ENCODE measurements around the gene PCSK6. TPM values are rescaled to one million over a fixed set of nuclear protein-coding genes. Genes with fewer than 3 reads are reported as not detected.

The PCSK6 gene
- total and polyA plus RNA-seq, 2 of the 8 experiments (the other 6 are each of a cell fraction or from before 2014, with no cell fraction given) = 1.9 to 4.0 TPM

GRCh38 chr15:101490408-101490891 lies 943 bp upstream of the PCSK6 start:
- WGBS, 2 experiments (ENCODE audit: extremely low coverage in 1 of 2, insufficient coverage in 1 of 2, insufficient read length in 1 of 2, insufficient replicate concordance in 2 of 2, low coverage in 1 of 2, low lambda C conversion rate in 2 of 2, missing lambda C conversion rate in 1 of 2) = 88% methylated on average over 13 of the region's 15 CpGs; no CpG with 5 or more reads in 1 of the 2 experiments
- FAIRE-seq (no peak), DNase-seq (ENCODE audit: low read depth in 1 of 2, low spot score in 2 of 2) (no peak)
- Histone ChIP-seq H2BK20ac (ENCODE audit: low read length) (no peak overlapping the region), H3K9ac (replicated peaks in 1 of 4; ENCODE audit: extremely low read depth in 1 of 4, low read depth in 3 of 4, low read length in 3 of 4) (no peak overlapping the region), H3K79me1 (ENCODE audit: low read depth, low read length) (no peaks in the 10 kb centered on the region), H2AFZ (ENCODE audit: low read length) (no peak overlapping the region), H2AK5ac (ENCODE audit: low read depth, low read length) (no peak overlapping the region), H3K79me2 (ENCODE audit: control insufficient read depth in 1 of 2, insufficient read depth in 2 of 2, low read length in 2 of 2) (no peaks in the 10 kb centered on the region), H3K18ac (ENCODE audit: extremely low read depth, low read length) (no peak overlapping the region), H3K23ac (ENCODE audit: insufficient read length) (no peak overlapping the region), H4K91ac (replicated peaks; ENCODE audit: insufficient read length, low read length) (no peak overlapping the region), H3K23me2 (ENCODE audit: low read depth, low read length) (peaks cover 6% of the 10 kb centered on the region; the same call in 1 of the 2 replicates), H2BK120ac (replicated peaks; ENCODE audit: low read depth, low read length) (no peak overlapping the region), H4K5ac (ENCODE audit: insufficient read length, low read depth, low read length) (no peak overlapping the region), H3K27ac (ENCODE audit: low read depth, low read length) (no peak overlapping the region), H3K27me3 (replicated peaks in 1 of 4; ENCODE audit: control insufficient read depth in 3 of 4, extremely low read depth in 1 of 4, insufficient read depth in 3 of 4, low read length in 3 of 4) (peaks cover 11 to 48% (median 35%) of the 10 kb centered on the region in 4 experiments), H3K56ac (replicated peaks; ENCODE audit: insufficient read length, low read depth, low read length) (no peak overlapping the region), H3K14ac (ENCODE audit: insufficient read length) (no peak overlapping the region), H3K4me1 (replicated peaks in 1 of 4; ENCODE audit: control insufficient read depth in 3 of 4, insufficient read depth in 4 of 4, low read length in 3 of 4) (peaks cover 0 to 10% (median 4%) of the 10 kb centered on the region in 4 experiments; a peak in 5 of 7 replicates), H2BK12ac (ENCODE audit: low read depth, low read length) (no peak overlapping the region), H2BK5ac (ENCODE audit: low read depth, low read length) (no peak overlapping the region), H3K4ac (replicated peaks; ENCODE audit: insufficient read length, low read depth, low read length) (no peak overlapping the region), H3K36me3 (ENCODE audit: control insufficient read depth in 2 of 4, insufficient read depth in 4 of 4, low read length in 3 of 4) (peaks cover 0 to 6% (median 0%) of the 10 kb centered on the region in 4 experiments; a peak in 1 of 8 replicates), H3K4me2 (ENCODE audit: insufficient read depth in 1 of 2, low read depth in 2 of 2, low read length in 2 of 2) (0 out of 4 replicates have a peak overlapping the region, but pooled peaks of 1 of the 2 experiments have one; percentile 40), H3K9me3 (ENCODE audit: insufficient read depth in 2 of 2, low read depth in 1 of 2, low read length in 1 of 2) (peaks cover 0 to 6% of the 10 kb centered on the region in 2 experiments; a peak in 2 of 4 replicates), H3K4me3 (ENCODE audit: extremely low read depth in 1 of 4, insufficient read depth in 2 of 4, low read depth in 3 of 4, low read length in 4 of 4) (no peak overlapping the region), H4K8ac (ENCODE audit: extremely low read depth, insufficient read depth, low read length) (peak overlapping the region; percentile 53; the same call in 1 of the 2 replicates), H4K20me1 (replicated peaks in 1 of 2; ENCODE audit: control insufficient read depth in 1 of 2, insufficient read depth in 2 of 2, low read length in 2 of 2) (peaks cover 0 to 3% of the 10 kb centered on the region in 2 experiments), H2BK15ac (ENCODE audit: low read length) (no peak overlapping the region)
- ChIA-PET POLR2A (ENCODE audit: partially characterized antibody) (interaction anchor here (1.4 kb wide), 1 partner anchor 41 kb away, joined by 3 read pairs; no protein-coding TSS in a partner anchor), CTCF (ENCODE audit: partially characterized antibody) (interaction anchor here (0.6 to 3.3 kb wide), 4 partner anchors 8 to 221 kb away, joined by 3 to 19 read pairs (median 4); no protein-coding TSS in a partner anchor)
- TF ChIP-seq KDM4A (IDR thresholded peaks at IDR 0.05; ENCODE audit: low read depth, low read length, severe bottlenecking) (no peak), TAF7 (optimal IDR thresholded peaks at IDR 0.05; ENCODE audit: borderline replicate concordance, low read depth, low read length) (no peak), ATF3 (IDR thresholded peaks at IDR 0.05; ENCODE audit: insufficient read depth, low read depth, low read length) (no peak), POU5F1 (IDR thresholded peaks at IDR 0.05; ENCODE audit: low read depth, low read length) (no peak), GTF2F1 (IDR thresholded peaks at IDR 0.05; ENCODE audit: borderline replicate concordance, low read depth, low read length) (no peak), SIX5 (IDR thresholded peaks at IDR 0.05; ENCODE audit: low read depth, low read length) (no peak), PHF8 (conservative IDR thresholded peaks at IDR 0.05; ENCODE audit: low read depth, low read length) (no peak), CHD2 (IDR thresholded peaks at IDR 0.05; ENCODE audit: low read length) (no peak), SP2 (IDR thresholded peaks at IDR 0.05; ENCODE audit: low read length) (no peak), TCF12 (IDR thresholded peaks at IDR 0.05; ENCODE audit: low read depth, low read length) (no peak), TBP (IDR thresholded peaks at IDR 0.05; ENCODE audit: low read depth, low read length) (no peak), EP300 (IDR thresholded peaks at IDR 0.05; ENCODE audit: borderline replicate concordance in 1 of 2, low read depth in 2 of 2, low read length in 2 of 2) (no peak), SRF (IDR thresholded peaks at IDR 0.05; ENCODE audit: low read depth, low read length) (no peak)

All from H1 (cell line).